CD4-positive, alpha-beta T cell treated with Interleukin-6 at 100 ng/mL for 8 hours (primary cell): ENCODE data around the gene NSD1.
"Not testable (repeated sequence)": the region's sequence is repeated elsewhere in the genome, so short reads cannot be mapped to it uniquely, and the experiment has no call there.

ENCODE experiments used
- DNase-seq: peaks from one replicate; pipeline ENCODE4 v3.0.0-alpha.2; 2020; ENCODE audit warnings: mixed read lengths, low spot score

The NSD1 gene

DNA sequence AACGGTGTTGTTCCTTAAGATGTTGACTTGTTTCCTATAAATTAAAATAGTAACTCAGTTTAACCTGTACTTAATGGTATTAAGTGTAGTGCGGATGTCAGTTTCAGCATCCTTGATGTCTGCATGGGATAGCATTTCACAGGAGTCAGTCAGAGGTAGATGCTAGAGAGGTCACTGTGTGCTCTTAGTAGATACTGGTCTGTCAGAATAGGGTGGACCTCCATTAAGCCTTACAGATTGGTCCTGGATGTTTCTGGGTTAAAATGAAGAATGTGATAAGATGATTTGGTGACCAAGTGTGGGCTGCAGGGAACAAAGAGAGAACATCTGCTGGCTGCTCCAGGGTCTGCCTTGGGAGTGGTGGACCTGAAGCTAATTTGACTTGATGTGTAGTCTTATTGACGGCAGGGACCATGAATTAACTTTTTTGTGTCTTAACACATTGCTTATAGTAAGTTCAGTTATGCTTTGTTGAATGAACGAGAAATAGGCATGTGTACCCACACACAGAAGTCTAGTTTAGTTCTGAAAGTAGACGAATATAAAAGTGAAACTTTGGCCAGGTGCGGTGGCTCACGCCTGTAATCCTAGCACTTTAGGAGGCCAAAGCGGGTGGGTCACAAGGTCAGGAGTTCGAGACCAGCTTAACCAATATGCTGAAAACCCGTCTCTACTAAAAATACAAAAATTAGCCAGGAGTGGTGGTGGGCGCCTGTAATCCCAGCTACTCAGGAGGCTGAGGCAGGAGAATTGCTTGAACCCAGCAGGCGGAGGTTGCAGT, 157.4 kb downstream of the NSD1 start:
- DNase-seq, result no peak

GRCh38 chr5:177291735-177292134, 158.2 kb downstream of the NSD1 start:
- no peak for DNase-seq

GRCh38 chr5:177293819-177294581, 160.4 kb downstream of the NSD1 start:
- DNase-seq, result no peak

DNA sequence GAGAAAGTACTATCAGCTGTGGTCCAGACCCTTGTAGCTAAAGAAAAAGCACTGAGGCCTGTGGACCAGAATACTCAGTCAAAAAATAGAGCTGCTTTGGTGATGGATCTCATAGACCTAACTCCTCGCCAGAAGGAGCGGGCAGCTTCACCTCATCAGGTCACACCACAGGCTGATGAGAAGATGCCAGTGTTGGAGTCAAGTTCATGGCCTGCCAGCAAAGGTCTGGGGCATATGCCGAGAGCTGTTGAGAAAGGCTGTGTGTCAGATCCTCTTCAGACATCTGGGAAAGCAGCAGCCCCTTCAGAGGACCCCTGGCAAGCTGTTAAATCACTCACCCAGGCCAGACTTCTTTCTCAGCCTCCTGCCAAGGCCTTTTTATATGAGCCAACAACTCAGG, 161.1 kb downstream of the NSD1 start:
- DNase-seq, result no peak

DNA sequence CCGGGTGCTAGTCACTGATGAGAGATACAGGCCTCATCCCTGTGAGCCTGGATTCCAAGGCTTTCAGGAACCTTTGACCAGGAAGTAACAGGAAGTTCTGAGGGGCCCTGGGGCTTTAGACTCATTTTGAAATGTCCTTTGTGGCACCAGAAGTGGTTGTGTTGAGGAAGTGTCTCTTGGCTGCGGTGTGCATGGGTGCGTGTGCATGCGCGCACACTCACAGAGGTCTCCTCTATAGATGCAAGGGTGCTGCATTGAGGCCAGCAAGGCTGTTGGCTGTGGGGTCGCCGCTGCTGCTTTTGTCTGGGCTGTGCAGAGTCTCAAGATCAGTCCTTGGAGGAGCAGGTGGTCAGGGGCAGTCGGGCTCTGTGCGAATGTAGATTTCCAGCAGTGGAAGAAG, 162.4 kb downstream of the NSD1 start:
- DNase-seq, result no peak

- no peak for DNase-seq
Observed at GRCh38 chr5:177296581-177296980, 163.0 kb downstream of the NSD1 start.

DNA sequence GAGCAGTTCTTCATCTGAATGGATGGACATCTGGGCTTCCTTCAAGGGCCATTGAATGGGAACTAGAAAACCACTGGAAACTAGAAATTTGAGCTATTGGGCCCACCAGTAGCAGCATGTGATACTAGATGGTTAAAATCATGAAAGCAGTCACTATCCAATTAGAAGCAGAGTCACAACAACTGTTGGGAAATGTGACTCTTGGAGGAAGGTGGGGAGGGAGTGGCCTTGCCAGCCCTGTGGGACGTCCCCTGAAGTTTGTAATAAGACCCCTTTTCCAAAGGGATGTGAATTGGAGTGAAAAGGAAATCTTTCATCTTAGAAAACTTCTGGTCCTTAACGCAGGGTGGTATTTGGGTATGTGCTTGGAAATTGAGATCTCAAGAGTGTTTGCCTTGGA, 164.3 kb downstream of the NSD1 start:
- no peak for DNase-seq

GRCh38 chr5:177299697-177300096, 166.1 kb downstream of the NSD1 start:
- DNase-seq, result no peak

DNA sequence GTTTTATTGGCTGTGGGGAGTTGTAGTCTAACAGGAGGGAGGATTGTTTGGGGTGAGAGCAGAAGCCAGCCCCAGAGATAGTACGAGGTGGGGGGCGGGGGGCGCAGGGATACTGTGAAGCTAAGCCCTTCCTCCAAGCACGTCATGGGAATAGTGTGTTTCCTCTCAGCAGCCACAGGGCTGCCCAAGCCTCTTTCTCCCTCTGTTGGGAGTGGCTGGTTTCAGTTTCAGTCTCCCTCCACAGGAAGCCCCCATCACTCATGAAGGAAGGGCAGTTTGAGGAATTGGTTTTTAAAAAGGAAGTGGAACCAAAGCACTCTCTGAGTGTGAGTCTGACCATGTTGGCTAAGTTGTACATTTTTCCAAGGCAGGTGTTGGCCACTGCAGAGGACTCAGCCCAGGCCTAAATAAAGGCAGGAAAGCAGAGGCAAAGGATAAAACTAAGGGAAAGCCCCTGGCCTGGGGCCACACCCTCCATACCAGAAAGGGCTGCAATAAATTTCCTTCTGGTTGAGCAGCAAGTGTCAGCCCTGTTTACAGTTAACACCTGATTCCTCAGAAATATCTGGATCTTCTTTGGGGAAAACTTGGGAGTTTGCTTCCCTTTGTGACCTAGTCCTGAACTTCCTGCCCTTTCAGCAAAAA, 166.8 kb downstream of the NSD1 start:
- DNase-seq, result peak; percentile 54

DNA sequence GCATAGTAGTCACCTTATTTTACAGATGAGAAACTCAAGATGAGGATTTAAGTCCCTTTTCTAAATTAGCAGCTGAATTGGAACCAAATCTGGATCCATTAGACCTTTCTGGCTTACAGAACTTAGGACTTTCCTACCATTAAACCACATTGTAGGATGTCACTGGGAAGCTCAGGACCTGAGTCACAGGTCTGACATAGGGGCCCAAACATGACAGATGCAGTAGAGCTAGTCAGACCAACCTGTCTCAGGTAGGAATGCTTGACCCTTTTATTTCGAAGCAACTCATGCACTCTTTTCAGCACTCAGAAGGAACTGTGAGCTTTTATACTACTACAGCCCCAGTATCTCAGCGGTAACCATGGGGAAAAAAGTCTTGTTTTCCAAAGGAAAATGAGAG, 167.4 kb downstream of the NSD1 start:
- no peak for DNase-seq

- no peak for DNase-seq
Observed at GRCh38 chr5:177301503-177302165, 168.1 kb downstream of the NSD1 start.

GRCh38 chr5:177302354-177303110, 169.0 kb downstream of the NSD1 start:
- DNase-seq, result no peak

- DNase-seq, result peak; percentile 84
Observed at GRCh38 chr5:177303121-177303924, 169.8 kb downstream of the NSD1 start, which contains the start of the genes PRELID1 and RAB24. PRELID1 (plus strand) TSS chr5:177303799; CDS start chr5:177303986, 187 bp downstream. RAB24 (minus strand) TSS chr5:177303719; CDS start chr5:177303288, 431 bp downstream.

DNA sequence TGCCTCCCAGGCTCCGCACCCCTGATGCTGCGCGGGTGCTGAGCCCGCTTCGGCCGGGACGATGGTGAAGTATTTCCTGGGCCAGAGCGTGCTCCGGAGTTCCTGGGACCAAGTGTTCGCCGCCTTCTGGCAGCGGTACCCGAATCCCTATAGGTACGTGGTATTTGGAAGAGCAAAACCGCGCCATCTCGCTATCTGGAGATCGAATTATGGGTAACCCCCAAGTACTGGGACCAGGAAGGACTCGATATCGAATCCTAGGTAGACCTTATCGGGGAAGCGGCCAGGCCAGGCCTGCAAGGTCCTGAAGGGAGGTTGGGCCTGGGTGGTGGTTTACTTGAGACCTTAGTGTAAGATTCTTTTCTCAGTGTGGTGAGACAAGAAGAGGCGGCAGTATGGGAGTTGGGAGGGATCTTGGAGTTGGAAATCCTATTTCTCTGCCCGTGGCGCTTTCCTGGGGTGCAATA, 170.4 kb downstream of the NSD1 start:
- DNase-seq, result no peak

DNA sequence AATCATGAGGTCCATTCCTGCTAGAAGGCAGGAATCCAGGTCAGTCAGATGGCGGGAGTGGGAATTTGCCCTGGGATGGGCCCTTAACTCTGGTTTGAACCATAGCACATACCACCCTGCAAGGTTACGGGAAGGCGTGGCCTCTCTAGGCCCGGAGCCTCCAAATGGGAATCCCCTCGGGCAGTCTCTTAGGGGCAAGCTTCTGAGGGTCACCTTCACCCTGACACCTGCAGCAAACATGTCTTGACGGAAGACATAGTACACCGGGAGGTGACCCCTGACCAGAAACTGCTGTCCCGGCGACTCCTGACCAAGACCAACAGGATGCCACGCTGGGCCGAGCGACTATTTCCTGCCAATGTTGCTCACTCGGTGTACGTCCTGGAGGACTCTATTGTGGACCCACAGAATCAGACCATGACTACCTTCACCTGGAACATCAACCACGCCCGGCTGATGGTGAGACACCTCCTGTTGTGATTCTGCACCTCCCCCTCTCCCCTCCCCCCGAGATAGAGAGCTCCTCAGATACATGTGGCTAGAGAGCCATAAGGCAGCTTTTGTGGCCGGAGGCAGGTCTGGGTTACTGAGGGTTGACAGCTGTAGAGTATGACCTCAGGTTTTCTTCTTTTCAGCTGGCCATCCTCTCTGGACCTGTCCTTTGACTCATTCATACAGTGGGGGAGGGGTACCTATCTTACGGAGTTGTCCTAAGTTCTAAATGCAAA, 171.0 kb downstream of the NSD1 start:
- DNase-seq, result no peak

GRCh38 chr5:177306103-177306640, 172.6 kb downstream of the NSD1 start:
- DNase-seq, result not testable (repeated sequence)

DNA sequence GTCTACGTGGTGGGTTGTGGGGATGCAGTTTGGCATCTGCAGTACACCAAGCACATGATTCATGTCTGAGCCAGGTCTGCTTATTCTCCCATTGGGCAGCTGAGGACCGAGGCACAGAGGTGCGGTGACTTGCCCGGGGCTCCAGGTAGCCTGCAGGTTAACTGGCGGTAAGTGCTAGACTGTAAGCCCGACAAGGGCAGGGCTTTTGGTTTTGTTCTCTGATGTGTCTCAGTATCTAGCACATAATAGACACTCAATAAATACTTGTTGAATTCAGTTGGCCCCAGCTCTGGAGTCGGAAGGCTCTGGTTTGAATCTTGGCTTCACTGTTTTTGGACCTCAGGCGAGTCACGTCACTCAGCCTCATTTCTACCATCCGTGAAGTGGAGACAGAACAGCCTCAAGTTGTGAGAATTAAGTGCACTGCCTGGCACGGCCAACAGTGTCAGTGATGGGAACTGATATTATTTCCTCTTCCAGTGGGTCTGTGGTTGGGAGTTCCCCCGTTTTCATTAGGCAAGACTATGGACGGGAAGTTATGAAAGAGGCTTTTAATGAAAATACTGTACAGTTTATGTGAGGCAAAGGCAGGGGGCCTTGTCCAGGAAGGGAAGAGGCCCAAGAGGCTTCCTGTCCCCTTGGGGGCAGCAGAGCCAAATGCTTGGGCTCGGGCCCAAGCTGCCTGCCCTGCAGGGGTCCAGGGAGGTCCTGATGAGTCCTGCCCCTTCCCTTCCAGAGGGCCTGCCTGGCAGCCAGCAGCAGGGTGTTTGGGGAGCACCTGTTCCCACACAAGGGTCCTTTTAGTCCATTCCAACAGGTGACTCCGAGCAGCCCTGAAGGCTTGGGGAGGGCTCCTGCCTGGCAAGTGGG, 173.3 kb downstream of the NSD1 start:
- DNase-seq, result no peak

DNA sequence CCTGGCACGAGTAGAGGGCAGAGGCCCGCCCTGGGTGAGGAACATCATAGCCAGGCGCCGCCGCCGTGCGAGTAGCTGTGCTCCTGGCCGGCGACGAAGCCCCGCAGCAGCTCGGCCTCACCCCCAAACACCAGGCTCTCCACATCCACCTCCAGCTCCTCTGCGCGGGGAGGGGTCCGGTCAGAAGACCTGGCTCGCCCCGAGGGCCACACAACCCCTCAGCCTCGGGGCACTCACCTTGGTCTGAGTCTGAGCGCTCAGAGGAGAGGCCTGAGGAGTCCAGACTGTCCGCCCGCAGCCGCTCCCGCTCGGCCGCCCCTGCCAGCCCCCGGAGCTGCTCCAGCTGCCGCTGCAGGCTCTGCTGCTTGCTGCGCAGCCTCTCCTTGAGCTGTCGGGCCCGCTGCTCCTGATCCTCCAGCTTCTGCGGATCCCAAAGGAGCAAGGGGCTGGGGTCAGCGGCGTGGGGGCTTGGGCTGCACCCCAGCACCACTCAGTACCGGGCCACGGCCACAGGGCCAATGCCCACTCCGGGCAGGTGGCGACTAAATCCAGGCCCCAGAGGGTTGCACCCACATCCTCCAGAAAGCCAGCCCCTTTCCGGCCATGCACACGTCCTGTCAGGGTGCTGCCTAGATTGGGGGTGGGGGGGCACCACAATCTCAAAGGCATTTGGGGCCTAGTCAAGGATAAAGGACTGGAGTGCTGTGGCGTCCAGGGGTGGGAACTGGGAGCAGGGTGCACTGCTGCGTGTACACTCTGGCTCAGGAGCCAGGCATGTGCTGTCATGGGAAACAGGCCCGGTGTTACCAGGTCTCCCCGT, 174.2 kb downstream of the NSD1 start:
- no peak for DNase-seq
